GM23338 (cell line): Measurements from ENCODE around the gene FASLG. TPM values are rescaled to one million over a fixed set of nuclear protein-coding genes. Genes with fewer than 3 reads are reported as not detected.

Experiments used
- ATAC-seq: fragments of 200-7000 bp; cut with Tn5 transposase; 3 replicates; pipeline ENCODE4 v1.9.1; 2020
- DNase-seq: peaks from one replicate; pipeline ENCODE4 v3.0.0-alpha.2; 2015; ENCODE audit warnings: low spot score
- H2AFZ ChIP-seq: fragments of 200-600 bp; sonication (generic); 2 replicates; pipeline ENCODE4 v1.8.0; 2016; ENCODE audit warnings: antibody characterized with exemption, mild to moderate bottlenecking, moderate library complexity
- H3F3A ChIP-seq: fragments of 200-600 bp; sonication (generic); replicated peaks from 2 replicates; pipeline ENCODE4 v1.8.0; 2017; ENCODE audit warnings: antibody characterized with exemption, mixed run types, low read depth
- H3K27ac ChIP-seq: fragments of 200-600 bp; sonication (generic); 2 replicates; pipeline ENCODE4 v1.6.1; 2016; ENCODE audit warnings: low read depth
- H3K27me3 ChIP-seq: fragments of 200-600 bp; sonication (generic); 2 replicates; pipeline ENCODE4 v1.8.0; 2016; ENCODE audit warnings: mild to moderate bottlenecking, mixed run types, moderate library complexity; ENCODE audit not compliant: insufficient read depth
- H3K36me3 ChIP-seq: fragments of 200-600 bp; sonication (generic); 2 replicates; pipeline ENCODE4 v1.8.0; 2016; ENCODE audit warnings: mild to moderate bottlenecking; ENCODE audit not compliant: insufficient read depth
- H3K4me1 ChIP-seq: fragments of 200-600 bp; sonication (generic); 2 replicates; pipeline ENCODE4 v1.8.0; 2016; ENCODE audit warnings: mild to moderate bottlenecking, moderate library complexity; ENCODE audit not compliant: insufficient read depth
- H3K4me2 ChIP-seq: fragments of 200-600 bp; sonication (generic); 2 replicates; pipeline ENCODE4 v1.7.1; 2017; ENCODE audit warnings: mixed run types
- H3K4me3 ChIP-seq: fragments of 200-600 bp; sonication (generic); 2 replicates; pipeline ENCODE4 v1.6.1; 2016; ENCODE audit warnings: mixed run types
- H3K79me2 ChIP-seq: fragments of 200-600 bp; sonication (generic); replicated peaks from 2 replicates; pipeline ENCODE4 v1.8.0; 2017; ENCODE audit warnings: mild to moderate bottlenecking; ENCODE audit not compliant: insufficient read depth
- H3K9me2 ChIP-seq: fragments of 200-600 bp; sonication (generic); 2 replicates; pipeline ENCODE4 v1.8.0; 2017; ENCODE audit not compliant: insufficient read depth
- H4K20me1 ChIP-seq: fragments of 200-600 bp; sonication (generic); replicated peaks from 2 replicates; pipeline ENCODE4 v1.8.0; 2017; ENCODE audit warnings: mild to moderate bottlenecking; ENCODE audit not compliant: insufficient read depth
- H3K27ac Mint-ChIP-seq: 2 replicates; pipeline ENCODE4 v1.8.0; 2020; ENCODE audit warnings: inconsistent platforms, mild to moderate bottlenecking, moderate library complexity, mixed read lengths
- H3K27me3 Mint-ChIP-seq: 3 replicates; pipeline ENCODE4 v1.8.0; 2022; ENCODE audit warnings: low read depth, mild to moderate bottlenecking, moderate library complexity, mixed read lengths, inconsistent platforms; ENCODE audit not compliant: insufficient read depth, poor library complexity
- H3K36me3 Mint-ChIP-seq: 3 replicates; pipeline ENCODE4 v1.8.0; 2021; ENCODE audit warnings: low read depth, mild to moderate bottlenecking, inconsistent platforms, moderate library complexity, mixed read lengths
- H3K4me1 Mint-ChIP-seq: 3 replicates; pipeline ENCODE4 v1.8.0; 2020; ENCODE audit warnings: mild to moderate bottlenecking, inconsistent platforms, mixed read lengths
- H3K4me3 Mint-ChIP-seq: 3 replicates; pipeline ENCODE4 v1.8.0; 2021; ENCODE audit warnings: moderate library complexity, mild to moderate bottlenecking, inconsistent platforms, mixed read lengths
- H3K9me3 Mint-ChIP-seq: 3 replicates; pipeline ENCODE4 v1.8.0; 2020; ENCODE audit warnings: moderate library complexity, mild to moderate bottlenecking, inconsistent platforms, mixed read lengths
- CREB1 ChIP-seq: fragments of 250-450 bp; sonication (Bioruptor Pico); IDR thresholded peaks from 2 replicates; pipeline ENCODE4 v1.5.0; 2020; ENCODE audit warnings: low read depth, mild to moderate bottlenecking, moderate library complexity
- CTCF ChIP-seq, 2 experiments: fragments of 200-600 bp in 1 of 2; sonication (generic) in 1 of 2; conservative IDR thresholded peaks; 2 replicates each; pipeline versions ENCODE4 v1.5.1 to v1.6.1; 2016 to 2017; ENCODE audit warnings: antibody characterized with exemption in 2 of 2, low read depth in 2 of 2, mild to moderate bottlenecking in 2 of 2, moderate library complexity in 1 of 2
- ETS1 ChIP-seq: IDR thresholded peaks from 2 replicates; pipeline ENCODE4 v1.6.1; 2016; ENCODE audit warnings: antibody characterized with exemption
- EZH2 ChIP-seq: fragments of 200-600 bp; sonication (generic); IDR thresholded peaks from one replicate; pipeline ENCODE4 v1.8.0; 2017; ENCODE audit warnings: antibody characterized with exemption, mild to moderate bottlenecking, low read depth; ENCODE audit not compliant: unreplicated experiment
- EZH2phosphoT487 ChIP-seq: fragments of 200-600 bp; sonication (generic); IDR thresholded peaks from one replicate; pipeline ENCODE4 v1.8.1; 2018; ENCODE audit warnings: antibody characterized with exemption; ENCODE audit not compliant: unreplicated experiment
- JUNB ChIP-seq: IDR thresholded peaks from one replicate; pipeline ENCODE4 v1.6.1; 2016; ENCODE audit warnings: antibody characterized with exemption; ENCODE audit not compliant: unreplicated experiment
- NANOG ChIP-seq: IDR thresholded peaks from 2 replicates; pipeline ENCODE4 v1.6.1; 2016; ENCODE audit warnings: antibody characterized with exemption, borderline replicate concordance
- POLR2AphosphoS5 ChIP-seq: IDR thresholded peaks from 2 replicates; pipeline ENCODE4 v1.6.1; 2016; ENCODE audit warnings: antibody characterized with exemption, low read depth
- REST ChIP-seq: IDR thresholded peaks from one replicate; pipeline ENCODE4 v1.6.1; 2018; ENCODE audit warnings: antibody characterized with exemption; ENCODE audit not compliant: unreplicated experiment
- STAT1 ChIP-seq: IDR thresholded peaks from one replicate; pipeline ENCODE4 v1.6.1; 2016; ENCODE audit warnings: antibody characterized with exemption; ENCODE audit not compliant: unreplicated experiment
- ZNF114 ChIP-seq: fragments of 250-450 bp; sonication (Bioruptor Pico); IDR thresholded peaks from 2 replicates; pipeline ENCODE4 v1.5.0; 2020; ENCODE audit warnings: mild to moderate bottlenecking, moderate library complexity
- ZNF331 ChIP-seq: fragments of 250-450 bp; sonication (Bioruptor Pico); IDR thresholded peaks from 2 replicates; pipeline ENCODE4 v1.5.0; 2020; ENCODE audit warnings: low read depth, mild to moderate bottlenecking, moderate library complexity
- polyA plus RNA-seq: library from polyadenylated mRNA; unstranded; fragments of >200 nt; fragmentation: Nextera tagmentation; extraction: Ambion mirVana; gene quantifications from 2 replicates; pipeline ENCODE4 v1.2.1, GENCODE V29; 2016
- total RNA-seq: library from RNA; depleted of rRNA; stranded (reverse); fragments of >200 nt; shearing (Covaris generic); gene quantifications from 2 replicates; pipeline ENCODE4 v1.2.3, GENCODE V29; 2014
- TF ChIP-seq, protein P1 (sequence below): fragments of 250-450 bp; sonication (Bioruptor Pico); IDR thresholded peaks from 2 replicates; pipeline ENCODE4 v1.5.0; 2020; ENCODE audit warnings: mild to moderate bottlenecking, moderate library complexity

The FASLG gene
- total and polyA plus RNA-seq, 2 experiments from 2014 or later: not detected

DNA sequence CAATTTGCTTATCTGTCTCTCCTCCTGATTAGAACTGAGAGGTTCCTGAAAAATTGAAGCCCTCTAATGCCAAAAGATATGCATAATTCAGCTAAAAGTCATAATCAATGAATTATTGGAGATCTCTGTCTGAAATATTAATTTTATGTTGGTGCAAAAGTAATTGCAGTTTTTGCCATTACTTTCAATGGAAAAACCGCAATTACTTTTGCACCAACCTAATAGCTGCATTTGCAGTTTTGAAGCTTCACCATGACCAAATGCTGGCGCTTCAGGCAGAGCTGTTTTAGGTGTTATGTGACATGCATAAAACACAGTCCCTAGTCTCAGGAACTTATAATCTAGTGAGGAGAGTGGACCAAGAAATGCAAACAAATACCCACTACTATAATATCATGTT lies 29.7 kb upstream of the FASLG start:
- TF ChIP-seq CREB1 (CRISPR knock-in tag): no peak
- no peak for TF ChIP-seq EZH2phosphoT487
- no peak for TF ChIP-seq CTCF (conservative IDR thresholded peaks at IDR 0.05; ENCODE audit: low read depth in 2 of 2)
- no peak for TF ChIP-seq ETS1
- no peak for TF ChIP-seq NANOG
- TF ChIP-seq EZH2: no peak
- no peak for TF ChIP-seq POLR2AphosphoS5
- no peak for TF ChIP-seq REST
- TF ChIP-seq ZNF331 (CRISPR knock-in tag): no peak
- no peak for TF ChIP-seq STAT1
- no peak for TF ChIP-seq ZNF114
- TF ChIP-seq, protein P1, sequence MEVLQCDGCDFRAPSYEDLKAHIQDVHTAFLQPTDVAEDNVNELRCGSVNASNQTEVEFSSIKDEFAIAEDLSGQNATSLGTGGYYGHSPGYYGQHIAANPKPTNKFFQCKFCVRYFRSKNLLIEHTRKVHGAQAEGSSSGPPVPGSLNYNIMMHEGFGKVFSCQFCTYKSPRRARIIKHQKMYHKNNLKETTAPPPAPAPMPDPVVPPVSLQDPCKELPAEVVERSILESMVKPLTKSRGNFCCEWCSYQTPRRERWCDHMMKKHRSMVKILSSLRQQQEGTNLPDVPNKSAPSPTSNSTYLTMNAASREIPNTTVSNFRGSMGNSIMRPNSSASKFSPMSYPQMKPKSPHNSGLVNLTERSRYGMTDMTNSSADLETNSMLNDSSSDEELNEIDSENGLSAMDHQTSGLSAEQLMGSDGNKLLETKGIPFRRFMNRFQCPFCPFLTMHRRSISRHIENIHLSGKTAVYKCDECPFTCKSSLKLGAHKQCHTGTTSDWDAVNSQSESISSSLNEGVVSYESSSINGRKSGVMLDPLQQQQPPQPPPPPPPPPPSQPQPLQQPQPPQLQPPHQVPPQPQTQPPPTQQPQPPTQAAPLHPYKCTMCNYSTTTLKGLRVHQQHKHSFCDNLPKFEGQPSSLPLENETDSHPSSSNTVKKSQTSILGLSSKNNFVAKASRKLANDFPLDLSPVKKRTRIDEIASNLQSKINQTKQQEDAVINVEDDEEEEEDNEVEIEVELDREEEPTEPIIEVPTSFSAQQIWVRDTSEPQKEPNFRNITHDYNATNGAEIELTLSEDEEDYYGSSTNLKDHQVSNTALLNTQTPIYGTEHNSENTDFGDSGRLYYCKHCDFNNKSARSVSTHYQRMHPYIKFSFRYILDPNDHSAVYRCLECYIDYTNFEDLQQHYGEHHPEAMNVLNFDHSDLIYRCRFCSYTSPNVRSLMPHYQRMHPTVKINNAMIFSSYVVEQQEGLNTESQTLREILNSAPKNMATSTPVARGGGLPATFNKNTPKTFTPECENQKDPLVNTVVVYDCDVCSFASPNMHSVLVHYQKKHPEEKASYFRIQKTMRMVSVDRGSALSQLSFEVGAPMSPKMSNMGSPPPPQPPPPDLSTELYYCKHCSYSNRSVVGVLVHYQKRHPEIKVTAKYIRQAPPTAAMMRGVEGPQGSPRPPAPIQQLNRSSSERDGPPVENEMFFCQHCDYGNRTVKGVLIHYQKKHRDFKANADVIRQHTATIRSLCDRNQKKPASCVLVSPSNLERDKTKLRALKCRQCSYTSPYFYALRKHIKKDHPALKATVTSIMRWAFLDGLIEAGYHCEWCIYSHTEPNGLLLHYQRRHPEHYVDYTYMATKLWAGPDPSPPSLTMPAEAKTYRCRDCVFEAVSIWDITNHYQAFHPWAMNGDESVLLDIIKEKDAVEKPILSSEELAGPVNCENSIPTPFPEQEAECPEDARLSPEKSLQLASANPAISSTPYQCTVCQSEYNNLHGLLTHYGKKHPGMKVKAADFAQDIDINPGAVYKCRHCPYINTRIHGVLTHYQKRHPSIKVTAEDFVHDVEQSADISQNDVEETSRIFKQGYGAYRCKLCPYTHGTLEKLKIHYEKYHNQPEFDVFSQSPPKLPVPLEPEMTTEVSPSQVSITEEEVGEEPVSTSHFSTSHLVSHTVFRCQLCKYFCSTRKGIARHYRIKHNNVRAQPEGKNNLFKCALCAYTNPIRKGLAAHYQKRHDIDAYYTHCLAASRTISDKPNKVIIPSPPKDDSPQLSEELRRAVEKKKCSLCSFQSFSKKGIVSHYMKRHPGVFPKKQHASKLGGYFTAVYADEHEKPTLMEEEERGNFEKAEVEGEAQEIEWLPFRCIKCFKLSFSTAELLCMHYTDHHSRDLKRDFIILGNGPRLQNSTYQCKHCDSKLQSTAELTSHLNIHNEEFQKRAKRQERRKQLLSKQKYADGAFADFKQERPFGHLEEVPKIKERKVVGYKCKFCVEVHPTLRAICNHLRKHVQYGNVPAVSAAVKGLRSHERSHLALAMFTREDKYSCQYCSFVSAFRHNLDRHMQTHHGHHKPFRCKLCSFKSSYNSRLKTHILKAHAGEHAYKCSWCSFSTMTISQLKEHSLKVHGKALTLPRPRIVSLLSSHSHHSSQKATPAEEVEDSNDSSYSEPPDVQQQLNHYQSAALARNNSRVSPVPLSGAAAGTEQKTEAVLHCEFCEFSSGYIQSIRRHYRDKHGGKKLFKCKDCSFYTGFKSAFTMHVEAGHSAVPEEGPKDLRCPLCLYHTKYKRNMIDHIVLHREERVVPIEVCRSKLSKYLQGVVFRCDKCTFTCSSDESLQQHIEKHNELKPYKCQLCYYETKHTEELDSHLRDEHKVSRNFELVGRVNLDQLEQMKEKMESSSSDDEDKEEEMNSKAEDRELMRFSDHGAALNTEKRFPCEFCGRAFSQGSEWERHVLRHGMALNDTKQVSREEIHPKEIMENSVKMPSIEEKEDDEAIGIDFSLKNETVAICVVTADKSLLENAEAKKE (CRISPR knock-in tag): no peak
- no peak for TF ChIP-seq JUNB
- Histone ChIP-seq H3K4me3 (no peak overlapping the region), H3K27ac (no peak overlapping the region), H4K20me1 (no peaks in the 10 kb centered on the region), H3K79me2 (no peaks in the 10 kb centered on the region), H3K4me1 (no peaks in the 10 kb centered on the region; the same call in 1 of the 2 replicates), H3K9me2 (0 out of 2 replicates have a peak, but pooled peaks cover 18% of the 10 kb centered on the region), H3F3A (no peaks in the 10 kb centered on the region), H3K27me3 (no peaks in the 10 kb centered on the region), H3K36me3 (no peaks in the 10 kb centered on the region), H2AFZ (no peak overlapping the region), H3K4me2 (no peak overlapping the region)
- Mint-ChIP-seq H3K27ac (no peak overlapping the region), H3K9me3 (peaks cover 13% of the 10 kb centered on the region), H3K27me3 (no peaks in the 10 kb centered on the region), H3K4me3 (no peak overlapping the region), H3K4me1 (peaks cover 3% of the 10 kb centered on the region; the same call in 2 of the 3 replicates), H3K36me3 (peaks cover 18% of the 10 kb centered on the region; the same call in 1 of the 3 replicates)
- no peak for DNase-seq
- ATAC-seq: no peak
